ENCODE data around the gene CENPN.

DNA sequence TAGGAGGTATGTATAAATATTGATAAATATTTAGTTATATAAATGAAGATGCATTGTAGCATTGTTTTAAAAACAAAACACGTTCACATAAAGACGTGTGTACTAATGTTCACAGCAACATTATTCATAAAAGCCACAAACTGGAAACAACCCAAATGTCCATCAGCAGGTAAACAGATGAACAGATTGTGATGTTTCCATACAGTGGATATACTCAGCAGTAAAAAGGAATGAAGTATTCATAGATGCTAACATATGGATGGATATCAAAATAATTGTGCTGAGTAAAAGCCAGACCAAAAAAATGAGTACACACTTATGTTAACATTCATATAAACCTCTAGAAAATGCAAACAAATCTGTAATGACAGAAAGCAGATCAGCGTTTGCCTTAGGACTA is 6.0 kb downstream of the CENPN start:
- no peak for TF ChIP-seq CTCF (IDR thresholded peaks at IDR 0.05; ENCODE audit: low read length)
- no peak for TF ChIP-seq EZH2 (IDR thresholded peaks at IDR 0.05; ENCODE audit: borderline replicate concordance, low read length)
